GM18951 (cell line): Measurements from ENCODE around the gene LSM7.
A peak's percentile ranks its signal among the peaks of the same experiment; 100 is the strongest.

Source experiments
- POLR2A ChIP-seq: IDR thresholded peaks from 4 replicates; pipeline ENCODE4 v1.6.1; 2011; ENCODE audit warnings: mild to moderate bottlenecking; ENCODE audit not compliant: insufficient read length, insufficient read depth; ENCODE audit errors: extremely low read depth
- in situ Hi-C: fragments of 300-500 bp; cut with MboI; formaldehyde crosslinking; loops from one replicate; pipeline ENCODE4 v1.12.0; 2022; ENCODE audit warnings: low sequenced_read_pairs, mixed read lengths, inconsistent platforms; ENCODE audit not compliant: unreplicated experiment

The LSM7 gene

DNA sequence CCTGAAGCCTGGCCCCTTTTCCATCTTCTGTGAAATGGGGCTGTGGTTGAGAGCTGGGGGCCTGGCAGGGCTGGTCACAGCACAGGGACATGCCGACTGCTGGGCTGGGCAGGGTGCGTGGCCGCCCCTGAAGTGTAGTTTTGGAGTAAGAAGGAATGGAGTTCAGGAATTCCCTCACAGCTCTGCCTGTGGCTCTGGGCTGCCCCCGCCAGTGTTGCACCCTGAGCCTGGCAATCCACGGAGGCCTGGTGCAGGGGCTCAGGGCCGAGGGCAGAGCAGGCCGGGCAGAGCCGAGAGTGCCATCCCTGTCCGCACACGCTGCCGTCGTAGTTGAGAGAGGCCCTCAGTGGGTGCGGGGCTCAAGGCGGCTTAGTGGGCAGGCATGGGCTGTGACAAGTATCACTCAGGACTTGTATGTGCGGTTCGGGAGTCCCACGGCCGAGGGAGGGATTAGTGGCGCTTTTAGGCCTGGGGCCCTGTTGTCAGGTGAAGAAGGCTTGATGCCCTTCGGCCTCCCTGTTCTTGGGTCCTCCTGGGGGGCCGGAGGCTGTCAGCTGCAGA is 9.7 kb upstream of the LSM7 start:
- in situ Hi-C loops: no loop called here
- TF ChIP-seq POLR2A: no peak

DNA sequence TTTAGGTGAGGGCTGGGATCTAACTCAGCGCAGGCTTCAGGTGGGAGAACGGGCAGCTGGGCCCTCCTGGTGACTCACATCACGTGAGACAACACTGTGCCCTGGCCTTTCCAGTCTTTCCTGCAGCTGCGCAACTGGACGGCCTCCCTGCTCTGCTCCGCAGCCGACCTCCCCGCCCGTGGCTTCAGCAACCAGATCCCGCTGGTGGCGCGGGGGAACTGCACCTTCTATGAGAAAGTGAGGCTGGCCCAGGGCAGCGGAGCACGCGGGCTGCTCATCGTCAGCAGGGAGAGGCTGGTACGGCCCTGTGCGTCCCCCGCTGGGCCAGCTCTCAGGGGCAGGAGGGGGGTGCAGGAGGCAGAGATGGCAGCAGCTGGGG is 8.9 kb upstream of the LSM7 start:
- in situ Hi-C loops: no loop called here
- no peak for TF ChIP-seq POLR2A

DNA sequence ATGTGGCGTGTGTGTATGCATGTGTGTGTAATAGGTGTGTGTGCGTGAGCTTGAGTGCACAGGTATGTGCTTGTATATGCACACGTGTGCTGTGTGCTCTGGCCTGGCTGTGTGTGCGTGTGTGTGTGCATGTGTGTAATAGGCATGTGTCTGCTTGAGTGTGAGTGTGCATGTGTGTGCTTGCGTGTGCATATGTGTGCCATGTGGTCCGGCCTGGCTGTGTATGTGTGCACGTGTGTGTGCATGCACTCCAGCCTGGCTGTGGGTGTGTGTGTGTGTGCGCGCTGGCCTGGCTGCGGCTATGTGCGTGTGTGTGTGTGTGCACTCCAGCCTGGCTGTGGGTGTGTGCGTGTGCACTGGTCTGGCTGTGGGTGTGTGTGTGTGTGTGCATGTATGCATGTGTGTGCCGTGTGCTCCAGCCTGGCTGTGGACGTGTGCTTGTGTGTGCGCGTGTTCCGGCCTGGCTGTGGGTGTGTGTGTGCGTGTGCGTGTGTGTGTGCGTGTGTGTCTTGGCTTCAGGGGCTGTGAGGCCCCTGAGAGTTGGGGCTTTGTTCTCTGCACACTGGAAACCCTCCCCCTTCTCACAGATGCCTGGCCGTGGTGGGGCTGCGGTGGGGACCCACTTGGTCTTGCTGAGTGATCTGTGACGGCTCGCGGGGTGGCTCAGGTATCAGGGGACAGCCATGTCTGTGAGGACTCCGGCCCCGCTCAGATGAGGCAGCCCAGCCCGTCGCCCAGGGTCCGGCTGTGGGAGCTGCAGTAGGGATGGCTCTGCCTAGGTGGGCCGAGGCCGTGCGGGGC is 8.3 kb upstream of the LSM7 start:
- in situ Hi-C loops: no loop called here
- TF ChIP-seq POLR2A: no peak

DNA sequence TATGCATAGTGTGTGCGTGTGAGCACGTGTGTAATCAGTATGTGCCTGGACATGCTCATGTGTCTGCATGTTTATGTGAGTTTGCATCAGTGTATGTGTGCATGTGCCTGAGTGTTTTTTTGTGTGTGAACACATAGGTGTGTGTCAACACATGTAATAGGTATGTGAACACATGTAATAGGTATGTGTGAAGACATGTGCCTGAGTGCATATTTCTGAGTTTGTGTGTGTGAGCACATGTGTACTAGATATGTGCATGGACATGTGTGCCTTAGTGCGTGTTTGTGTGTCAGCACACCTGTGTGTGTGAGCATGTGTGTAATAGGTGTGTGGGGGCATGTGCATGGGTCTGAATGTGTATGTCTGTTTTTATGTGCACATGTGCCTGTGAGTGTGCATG is 7.5 kb upstream of the LSM7 start:
- no peak for TF ChIP-seq POLR2A
- in situ Hi-C loops: no loop called here

DNA sequence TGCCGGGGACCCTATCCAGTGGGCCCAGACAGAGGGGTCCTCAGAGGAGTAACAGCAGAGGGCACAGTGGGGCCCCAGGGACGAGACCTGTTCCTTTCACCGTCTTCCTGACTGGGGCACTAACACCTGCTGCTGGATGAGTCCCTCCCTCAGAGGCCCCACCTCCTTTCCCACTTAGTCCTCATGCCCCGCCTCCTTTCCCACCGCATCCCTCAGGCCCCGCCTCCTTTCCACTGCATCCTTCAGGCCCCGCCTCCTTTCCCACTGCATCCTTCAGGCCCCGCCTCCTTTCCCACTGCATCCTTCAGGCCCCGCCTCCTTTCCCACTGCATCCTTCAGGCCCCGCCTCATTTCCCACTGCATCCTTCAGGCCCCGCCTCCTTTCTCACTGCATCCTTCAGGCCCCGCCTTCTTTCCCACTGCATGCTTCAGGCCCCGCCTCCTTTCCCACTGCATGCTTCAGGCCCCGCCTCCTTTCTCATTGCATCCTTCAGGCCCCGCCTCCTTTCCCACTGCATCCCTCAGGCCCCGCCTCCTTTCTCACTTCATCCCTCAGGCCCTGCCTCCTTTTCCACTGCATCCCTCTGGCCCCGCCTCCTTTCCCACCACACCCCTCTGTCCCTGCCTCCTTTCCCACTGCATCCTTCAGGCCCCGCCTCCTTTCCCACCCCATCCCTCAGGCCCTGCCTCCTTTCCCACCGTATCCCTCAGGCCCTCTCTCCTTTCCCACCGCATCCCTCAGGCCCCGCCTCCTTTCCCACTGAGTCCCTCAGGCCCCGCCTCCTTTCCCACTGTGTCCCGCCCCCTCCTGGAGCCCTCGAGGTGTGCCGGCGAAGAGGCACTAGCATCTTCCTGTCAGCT is 6.8 kb upstream of the LSM7 start:
- no peak for TF ChIP-seq POLR2A
- in situ Hi-C loops: no loop called here

DNA sequence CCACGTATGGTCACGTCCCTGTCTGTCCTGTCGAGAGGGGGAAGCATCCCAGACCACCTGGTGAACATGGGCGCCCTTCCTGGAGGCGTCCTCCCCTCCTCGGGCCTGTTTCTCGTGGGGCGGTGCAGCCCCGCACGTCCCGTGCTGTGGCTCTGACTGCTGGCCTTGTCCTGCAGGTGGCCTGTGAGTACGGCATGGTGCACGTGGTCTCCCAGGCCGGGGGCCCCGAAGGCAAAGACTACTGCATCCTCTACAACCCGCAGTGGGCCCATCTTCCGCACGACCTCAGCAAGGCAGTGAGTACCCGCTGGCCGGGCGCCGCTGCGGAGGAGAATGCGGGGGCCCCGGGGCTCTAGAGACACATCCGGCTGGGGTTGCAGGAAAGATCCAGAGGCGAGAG is 6.0 kb upstream of the LSM7 start:
- no peak for TF ChIP-seq POLR2A
- in situ Hi-C loops: no loop called here

DNA sequence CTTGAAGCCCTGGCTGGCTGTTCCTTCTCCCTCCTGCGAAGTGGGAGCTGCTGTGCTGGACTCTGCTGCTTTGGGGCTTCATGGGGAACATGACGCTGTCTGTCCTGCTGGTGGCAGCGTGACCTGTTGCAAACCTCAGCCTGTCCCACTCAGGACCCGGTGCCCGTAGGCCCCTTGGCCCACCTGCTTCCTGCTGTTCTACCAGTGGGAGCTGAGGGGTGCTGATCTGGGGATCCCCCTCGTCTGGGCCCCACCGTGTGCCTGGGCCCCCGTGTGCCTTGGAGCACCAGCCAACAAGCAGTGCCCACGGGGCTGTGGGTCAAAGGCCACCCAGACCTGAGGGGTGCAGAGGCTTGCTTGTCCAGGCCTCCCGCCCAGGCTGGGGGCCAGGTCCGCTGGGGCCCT is 5.4 kb upstream of the LSM7 start:
- no peak for TF ChIP-seq POLR2A
- in situ Hi-C loops: no loop called here

DNA sequence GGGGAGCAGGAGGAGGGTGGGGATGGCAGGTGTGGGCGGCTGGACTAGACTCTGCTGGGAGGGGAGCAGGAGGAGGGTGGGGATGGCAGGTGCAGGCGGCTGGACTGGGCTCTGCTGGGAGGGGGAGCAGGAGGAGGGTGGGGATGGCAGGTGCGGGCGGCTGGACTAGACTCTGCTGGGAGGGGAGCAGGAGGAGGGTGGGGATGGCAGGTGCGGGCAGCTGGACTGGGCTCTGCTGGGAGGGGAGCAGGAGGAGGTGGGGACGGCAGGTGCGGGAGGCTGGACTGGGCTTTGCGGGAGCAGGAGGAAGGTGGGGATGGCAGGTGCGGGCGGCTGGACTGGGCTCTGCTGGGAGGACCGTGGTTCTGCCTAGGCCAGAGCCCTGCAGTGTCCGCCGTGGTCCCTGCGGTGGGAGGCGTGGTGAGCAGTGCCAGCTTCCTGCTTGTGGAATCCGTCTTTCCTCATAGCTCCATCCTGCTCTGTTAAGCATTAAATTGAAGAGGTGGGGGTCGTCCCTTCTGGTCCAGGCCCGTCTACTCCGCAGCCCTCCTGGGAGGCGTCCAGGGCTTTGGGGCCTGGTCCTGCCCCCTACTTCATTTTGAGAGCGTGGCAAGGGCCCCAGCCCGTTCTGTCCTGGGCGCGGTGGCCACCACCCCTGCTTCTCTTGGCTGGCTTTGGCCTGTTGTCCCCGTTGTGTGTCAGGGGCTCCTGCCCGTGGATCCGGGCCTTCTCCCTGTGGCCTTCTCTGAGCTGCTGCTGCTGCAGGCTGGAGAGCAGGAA is 4.8 kb upstream of the LSM7 start:
- in situ Hi-C loops: no loop called here
- TF ChIP-seq POLR2A: no peak

DNA sequence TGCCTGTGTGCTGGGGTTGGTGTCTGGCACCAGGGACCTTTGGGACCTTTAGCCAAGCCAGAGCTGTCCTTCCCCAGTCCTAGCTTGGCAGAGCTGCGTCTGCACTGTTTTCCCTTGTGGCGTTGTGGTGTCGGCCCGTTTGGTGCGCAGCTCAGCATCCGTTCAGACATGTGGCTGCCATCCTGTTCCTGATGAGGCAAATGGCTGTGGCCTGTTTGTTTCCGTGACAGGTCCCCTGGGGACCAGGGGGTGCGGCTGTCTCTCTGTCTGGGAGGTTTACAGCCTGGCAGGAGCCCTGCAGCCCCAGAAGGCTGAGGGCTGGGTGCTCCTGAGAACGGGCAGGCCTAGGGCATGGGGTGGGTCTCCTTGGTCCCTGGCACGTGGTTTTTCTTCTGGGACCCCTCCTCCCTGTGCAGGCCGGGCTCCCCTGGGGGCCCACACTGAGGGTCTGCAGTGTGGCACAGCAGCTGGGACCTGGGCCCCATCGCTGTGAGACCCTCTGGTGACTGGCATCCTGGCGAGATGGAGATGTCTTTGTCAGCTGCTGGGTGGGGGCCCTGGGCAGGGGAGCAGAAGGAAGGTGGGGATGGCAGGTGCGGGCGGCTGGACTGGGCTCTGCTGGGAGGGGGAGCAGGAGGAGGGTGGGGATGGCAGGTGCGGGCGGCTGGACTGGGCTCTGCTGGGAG is 4.1 kb upstream of the LSM7 start:
- TF ChIP-seq POLR2A: peak; percentile 47
- in situ Hi-C loops: no loop called here

DNA sequence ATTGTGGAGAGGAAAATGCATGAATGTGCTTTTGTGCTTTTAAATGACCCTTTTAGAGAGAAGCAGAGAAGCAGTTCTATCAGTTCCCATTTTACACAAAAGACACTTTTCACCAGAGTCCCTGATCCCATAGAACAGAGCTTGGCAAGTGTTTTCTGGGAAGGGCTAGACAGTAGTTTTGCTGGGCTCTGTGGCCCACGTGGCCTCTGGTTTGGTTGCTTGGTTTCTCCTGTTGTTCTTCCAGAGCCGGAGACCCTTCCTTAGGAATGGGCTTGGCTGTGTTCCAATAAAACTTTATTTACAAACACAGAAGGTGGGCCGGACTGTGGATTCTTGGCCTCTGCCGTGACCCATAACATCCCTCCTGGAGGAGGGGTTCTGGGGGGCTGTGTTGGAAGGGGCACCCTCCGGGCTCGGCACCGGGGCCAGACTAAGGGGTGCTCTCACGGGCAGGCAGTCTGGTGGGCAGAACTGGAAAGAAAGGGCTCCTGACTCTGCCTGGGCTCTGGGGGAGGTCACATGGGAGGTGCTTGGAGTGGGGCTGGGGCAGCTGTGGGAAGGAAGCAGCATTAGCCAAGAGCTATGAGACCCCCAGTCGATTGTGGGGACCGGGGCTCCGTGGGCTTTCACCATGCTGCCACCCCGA is 3.3 kb upstream of the LSM7 start:
- in situ Hi-C loops: no loop called here
- no peak for TF ChIP-seq POLR2A

DNA sequence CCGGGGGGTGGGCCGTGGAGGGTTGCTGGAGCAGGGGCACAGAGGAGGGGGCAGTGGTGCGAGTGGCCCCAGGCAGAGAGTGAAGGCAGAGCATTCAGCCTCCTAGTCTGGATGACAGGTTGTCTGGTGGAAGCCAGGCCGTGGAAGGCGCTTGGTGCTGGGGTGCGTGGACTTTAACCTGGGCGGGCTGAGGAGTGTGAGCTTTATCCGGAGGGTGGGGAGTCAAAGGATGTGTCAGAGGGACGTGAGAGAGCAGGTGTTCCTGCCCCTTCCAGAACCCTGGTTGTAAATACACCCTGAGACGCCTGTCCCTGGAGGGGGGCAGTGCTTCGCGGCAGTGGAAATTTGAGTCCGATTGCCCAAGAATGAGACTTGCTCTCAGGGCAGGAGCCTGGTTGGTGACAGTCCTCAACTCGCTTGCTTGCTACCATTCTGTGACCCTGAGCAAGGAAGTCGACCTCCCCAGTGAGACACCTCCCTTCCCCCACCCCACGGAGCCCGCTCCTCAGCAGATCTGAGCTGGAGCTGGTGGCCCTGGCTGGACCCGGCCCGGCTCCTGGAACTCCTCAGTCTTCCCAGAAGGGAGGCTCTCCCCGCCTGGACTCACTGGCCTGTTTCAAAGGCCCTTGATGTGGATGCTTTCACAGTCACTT is 2.4 kb upstream of the LSM7 start:
- in situ Hi-C loops: no loop called here
- no peak for TF ChIP-seq POLR2A

DNA sequence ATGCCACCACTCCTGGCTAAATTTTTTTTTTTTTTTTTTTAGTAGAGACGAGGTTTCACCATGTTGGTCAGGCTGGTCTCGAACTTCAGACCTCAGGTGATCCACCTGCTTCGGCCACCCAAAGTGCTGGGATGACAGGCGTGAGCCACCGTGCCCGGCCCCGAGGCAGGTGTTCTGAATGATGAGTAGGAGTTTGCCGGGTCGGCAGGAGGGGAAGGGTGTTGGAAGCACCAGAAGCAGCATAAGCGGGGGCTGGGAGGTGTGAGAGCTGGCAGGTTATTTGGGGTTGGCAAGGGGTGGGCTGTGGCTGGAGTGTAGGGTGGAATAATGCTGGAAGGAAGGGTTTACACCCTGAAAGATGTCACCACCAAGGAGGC is 1.9 kb upstream of the LSM7 start:
- in situ Hi-C loops: no loop called here
- TF ChIP-seq POLR2A: no peak
